Neural crest cell (in vitro differentiated cells): Measurements from ENCODE around the gene PIGT. TPM values are rescaled to one million over a fixed set of nuclear protein-coding genes. Genes with fewer than 3 reads are reported as not detected.

Experiments
- DNase-seq: peaks from one replicate; pipeline ENCODE4 v3.0.0; 2021; ENCODE audit warnings: low read depth, mixed read lengths, low spot score
- H3K27ac Mint-ChIP-seq: one replicate; pipeline ENCODE4 v1.8.0; 2021; ENCODE audit warnings: mild to moderate bottlenecking, mixed read lengths; ENCODE audit not compliant: unreplicated experiment
- H3K27me3 Mint-ChIP-seq: 2 replicates; pipeline ENCODE4 v1.8.0; 2021; ENCODE audit warnings: low read depth, mild to moderate bottlenecking, mixed read lengths
- H3K36me3 Mint-ChIP-seq: 2 replicates; pipeline ENCODE4 v1.8.0; 2021; ENCODE audit warnings: low read depth, mild to moderate bottlenecking, mixed read lengths
- H3K4me1 Mint-ChIP-seq: 2 replicates; pipeline ENCODE4 v1.8.0; 2021; ENCODE audit warnings: mixed read lengths
- H3K4me3 Mint-ChIP-seq: one replicate; pipeline ENCODE4 v1.8.0; 2021; ENCODE audit warnings: mild to moderate bottlenecking, mixed read lengths
- H3K9me3 Mint-ChIP-seq: 2 replicates; pipeline ENCODE4 v1.8.0; 2021; ENCODE audit warnings: mixed read lengths
- CTCF ChIP-seq: fragments of 200-600 bp; sonication (generic); conservative IDR thresholded peaks from 2 replicates; pipeline ENCODE4 v1.5.0; 2021; ENCODE audit warnings: antibody characterized with exemption, mild to moderate bottlenecking
- total RNA-seq: library from RNA; stranded (reverse); gene quantifications from 2 replicates; pipeline ENCODE4 v1.2.1, GENCODE V29; 2021

Gene PIGT
- total RNA-seq, 1 donor from 2014 or later = 64.8 TPM

GRCh38 chr20:45407783-45408645, 7.9 kb upstream of the PIGT start, which contains the start of gene DBNDD2:
DBNDD2 (plus strand) TSS chr20:45408289; CDS start chr20:45408468, 179 bp downstream.
- TF ChIP-seq CTCF = no peak
- H3K36me3 Mint-ChIP-seq = peaks cover 10% of the 10 kb centered on the region
- H3K4me1 Mint-ChIP-seq = peaks cover 14% of the 10 kb centered on the region
- no peaks in the 10 kb centered on the region for H3K9me3 Mint-ChIP-seq
- H3K27me3 Mint-ChIP-seq = peaks cover 33% of the 10 kb centered on the region
- peak within 1 kb of the TSS; percentile 90 for H3K4me3 Mint-ChIP-seq
- no peak within 1 kb of the TSS for H3K27ac Mint-ChIP-seq
- DNase-seq = no peak

GRCh38 chr20:45408646-45409213, 7.2 kb upstream of the PIGT start:
- DNase-seq = no peak
- Mint-ChIP-seq H3K9me3 (no peaks in the 10 kb centered on the region), H3K4me3 (peak overlapping the region; percentile 56), H3K4me1 (peaks cover 14% of the 10 kb centered on the region), H3K36me3 (peaks cover 10% of the 10 kb centered on the region), H3K27ac (no peak overlapping the region), H3K27me3 (peaks cover 29% of the 10 kb centered on the region)
- no peak for TF ChIP-seq CTCF

- Mint-ChIP-seq H3K4me3 (peak overlapping the region; percentile 74), H3K27ac (no peak overlapping the region), H3K27me3 (peaks cover 20% of the 10 kb centered on the region), H3K36me3 (peaks cover 9% of the 10 kb centered on the region), H3K4me1 (peaks cover 12% of the 10 kb centered on the region), H3K9me3 (no peaks in the 10 kb centered on the region)
- no peak for DNase-seq
- TF ChIP-seq CTCF = no peak
These were observed 6.2 kb upstream of the PIGT start for GRCh38 chr20:45409521-45410272.

GRCh38 chr20:45410887-45411286, 5.1 kb upstream of the PIGT start:
- no peak for DNase-seq
- Mint-ChIP-seq H3K27me3 (peaks cover 11% of the 10 kb centered on the region), H3K9me3 (no peaks in the 10 kb centered on the region), H3K4me3 (peak overlapping the region; percentile 74), H3K4me1 (peaks cover 18% of the 10 kb centered on the region), H3K27ac (no peak overlapping the region), H3K36me3 (peaks cover 7% of the 10 kb centered on the region)
- no peak for TF ChIP-seq CTCF

- H3K27ac Mint-ChIP-seq = peak overlapping the region; percentile 67
- TF ChIP-seq CTCF = no peak
- no peaks in the 10 kb centered on the region for H3K9me3 Mint-ChIP-seq
- no peak for DNase-seq
- peak overlapping the region; percentile 12 for H3K4me3 Mint-ChIP-seq
- peaks cover 4% of the 10 kb centered on the region for H3K27me3 Mint-ChIP-seq
- H3K4me1 Mint-ChIP-seq = peaks cover 22% of the 10 kb centered on the region
- peaks cover 7% of the 10 kb centered on the region for H3K36me3 Mint-ChIP-seq
These were observed 3.3 kb upstream of the PIGT start for GRCh38 chr20:45412653-45413052.
